PC-3 (cell line): ENCODE data around the gene SLAMF1.

Experiments
- EZH2 ChIP-seq: fragments of 300-600 bp; sonication (generic); IDR thresholded peaks from one replicate; pipeline ENCODE4 v1.6.1; 2017; ENCODE audit warnings: antibody characterized with exemption, mild to moderate bottlenecking, low read length; ENCODE audit not compliant: unreplicated experiment
- EZH2phosphoT487 ChIP-seq: fragments of 300-600 bp; sonication (generic); IDR thresholded peaks from 2 replicates; pipeline ENCODE4 v1.6.1; 2018; ENCODE audit warnings: mild to moderate bottlenecking, antibody characterized with exemption, low read length, borderline replicate concordance
- TF ChIP-seq, protein P1 (sequence below): fragments of 300-600 bp; sonication (generic); conservative IDR thresholded peaks from 2 replicates; pipeline ENCODE4 v1.5.1; 2017; ENCODE audit warnings: antibody characterized with exemption, low read depth, mild to moderate bottlenecking, low read length

DNA sequence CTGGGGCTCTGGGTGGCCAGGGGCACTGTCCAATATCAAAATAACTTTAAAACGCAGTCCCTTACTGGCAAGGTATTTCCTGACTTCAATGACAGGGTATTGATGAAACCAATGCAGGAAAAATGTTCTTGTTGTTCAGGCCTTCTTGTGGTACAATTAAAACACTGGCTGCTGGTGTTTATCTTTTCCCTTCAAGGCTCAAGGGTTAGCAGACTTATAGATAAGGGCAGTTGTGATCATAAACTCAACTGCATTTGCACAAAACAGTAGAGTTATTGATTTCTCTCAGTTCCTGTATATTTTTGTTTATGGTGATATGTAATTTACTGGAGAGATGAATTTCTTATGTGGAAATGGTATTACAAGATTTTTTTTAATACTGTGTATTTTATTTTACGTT lies 64.9 kb downstream of the SLAMF1 start:
- TF ChIP-seq, protein P1, sequence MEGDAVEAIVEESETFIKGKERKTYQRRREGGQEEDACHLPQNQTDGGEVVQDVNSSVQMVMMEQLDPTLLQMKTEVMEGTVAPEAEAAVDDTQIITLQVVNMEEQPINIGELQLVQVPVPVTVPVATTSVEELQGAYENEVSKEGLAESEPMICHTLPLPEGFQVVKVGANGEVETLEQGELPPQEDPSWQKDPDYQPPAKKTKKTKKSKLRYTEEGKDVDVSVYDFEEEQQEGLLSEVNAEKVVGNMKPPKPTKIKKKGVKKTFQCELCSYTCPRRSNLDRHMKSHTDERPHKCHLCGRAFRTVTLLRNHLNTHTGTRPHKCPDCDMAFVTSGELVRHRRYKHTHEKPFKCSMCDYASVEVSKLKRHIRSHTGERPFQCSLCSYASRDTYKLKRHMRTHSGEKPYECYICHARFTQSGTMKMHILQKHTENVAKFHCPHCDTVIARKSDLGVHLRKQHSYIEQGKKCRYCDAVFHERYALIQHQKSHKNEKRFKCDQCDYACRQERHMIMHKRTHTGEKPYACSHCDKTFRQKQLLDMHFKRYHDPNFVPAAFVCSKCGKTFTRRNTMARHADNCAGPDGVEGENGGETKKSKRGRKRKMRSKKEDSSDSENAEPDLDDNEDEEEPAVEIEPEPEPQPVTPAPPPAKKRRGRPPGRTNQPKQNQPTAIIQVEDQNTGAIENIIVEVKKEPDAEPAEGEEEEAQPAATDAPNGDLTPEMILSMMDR = no peak
- TF ChIP-seq EZH2 (no peak), EZH2phosphoT487 (no peak)
